ENCODE data around the gene ZNF236.

The ZNF236 gene

GRCh38 chr18:76925501-76925900 lies 103.1 kb downstream of the ZNF236 start:
- Histone ChIP-seq H3K36me3 (ENCODE audit: control insufficient read depth in 4 of 4, insufficient read depth in 4 of 4, low read length in 3 of 4) (peaks cover 10 to 61% (median 44%) of the 10 kb centered on the region in 4 experiments), H3K9me3 (ENCODE audit: control extremely low read depth in 1 of 5, control insufficient read depth in 4 of 5, insufficient read depth in 2 of 5, low read depth in 1 of 5, low read length in 4 of 5) (no peaks in the 10 kb centered on the region), H3K4me1 (ENCODE audit: control extremely low read depth in 1 of 4, control insufficient read depth in 4 of 4, insufficient read depth in 4 of 4, low read length in 3 of 4) (peaks cover 0 to 9% (median 2%) of the 10 kb centered on the region in 4 experiments), H3K4me3 (ENCODE audit: control insufficient read depth in 1 of 7, extremely low read depth in 1 of 7, insufficient read depth in 4 of 7, low read depth in 2 of 7, low read length in 6 of 7) (no peak overlapping the region), H3K27ac (ENCODE audit: insufficient read depth in 1 of 2, low read depth in 1 of 2, low read length in 2 of 2, poor library complexity in 1 of 2, severe bottlenecking in 2 of 2) (no peak overlapping the region), H3K27me3 (replicated peaks in 2 of 5; ENCODE audit: control insufficient read depth in 4 of 5, insufficient read depth in 5 of 5, low read length in 4 of 5) (no peaks in the 10 kb centered on the region)
- DNase-seq = no peak
- ChIA-PET POLR2A (no interaction called here), CTCF (interaction anchor here (1.8 to 6.3 kb wide), 2 partner anchors 8 to 59 kb away, joined by 4 to 30 read pairs; no protein-coding TSS in a partner anchor)
- 97% methylated on average over 8 of the region's 8 CpGs for WGBS (ENCODE audit: insufficient coverage)

- H3K9me3 ChIP-seq (ENCODE audit: control extremely low read depth in 1 of 5, control insufficient read depth in 4 of 5, insufficient read depth in 2 of 5, low read depth in 1 of 5, low read length in 4 of 5) = no peaks in the 10 kb centered on the region
- H3K27ac ChIP-seq (ENCODE audit: insufficient read depth in 1 of 2, low read depth in 1 of 2, low read length in 2 of 2, poor library complexity in 1 of 2, severe bottlenecking in 2 of 2) = no peak overlapping the region
- CTCF ChIA-PET = no interaction called here
- peaks cover 8 to 66% (median 41%) of the 10 kb centered on the region in 4 experiments for H3K36me3 ChIP-seq (ENCODE audit: control insufficient read depth in 4 of 4, insufficient read depth in 4 of 4, low read length in 3 of 4)
- no peaks in the 10 kb centered on the region for H3K27me3 ChIP-seq (replicated peaks in 2 of 5; ENCODE audit: control insufficient read depth in 4 of 5, insufficient read depth in 5 of 5, low read length in 4 of 5)
- no peak for DNase-seq
- 94% methylated on average over 6 of the region's 6 CpGs for WGBS (ENCODE audit: insufficient coverage)
- no peak overlapping the region for H3K4me3 ChIP-seq (ENCODE audit: control insufficient read depth in 1 of 7, extremely low read depth in 1 of 7, insufficient read depth in 4 of 7, low read depth in 2 of 7, low read length in 6 of 7)
- peaks cover 0 to 4% (median 2%) of the 10 kb centered on the region in 4 experiments for H3K4me1 ChIP-seq (ENCODE audit: control extremely low read depth in 1 of 4, control insufficient read depth in 4 of 4, insufficient read depth in 4 of 4, low read length in 3 of 4)
- POLR2A ChIA-PET = no interaction called here
These were observed 104.9 kb downstream of the ZNF236 start for GRCh38 chr18:76927223-76927725.

DNA sequence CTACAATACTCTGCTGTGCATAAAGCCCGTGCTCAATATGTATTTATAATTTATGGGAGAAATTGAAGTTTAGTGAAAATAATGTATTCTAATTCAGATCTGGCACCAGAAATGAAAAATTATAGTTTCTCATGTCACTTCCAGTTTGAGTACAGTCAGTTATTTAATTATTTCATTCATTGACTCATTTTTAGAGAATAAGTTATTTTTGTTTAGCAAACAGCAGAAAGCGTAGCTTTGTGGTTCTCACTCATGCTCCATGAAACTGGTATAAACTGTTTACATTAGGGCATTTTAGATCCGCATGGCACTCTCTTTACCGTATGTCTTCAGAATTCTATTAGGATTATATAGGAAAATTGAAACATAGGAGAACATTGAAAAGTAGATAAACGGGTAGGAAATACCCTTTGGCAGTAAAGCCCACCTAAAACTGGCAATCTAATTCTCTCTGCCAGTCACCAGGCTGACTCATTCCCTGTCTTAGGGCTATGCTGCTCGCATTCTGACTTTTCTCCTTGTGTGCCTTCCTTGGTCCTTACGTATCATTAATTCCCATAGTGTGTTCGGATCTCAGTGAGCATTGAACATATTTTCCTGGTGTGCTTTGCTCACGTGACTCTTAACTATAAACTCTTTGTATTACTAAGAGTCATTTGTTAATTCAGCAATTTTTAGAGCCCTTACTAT lies 106.0 kb downstream of the ZNF236 start:
- CTCF ChIA-PET = no interaction called here
- no peaks in the 10 kb centered on the region for H3K4me1 ChIP-seq (ENCODE audit: control extremely low read depth in 1 of 4, control insufficient read depth in 4 of 4, insufficient read depth in 4 of 4, low read length in 3 of 4)
- peaks cover 10 to 73% (median 47%) of the 10 kb centered on the region in 4 experiments for H3K36me3 ChIP-seq (ENCODE audit: control insufficient read depth in 4 of 4, insufficient read depth in 4 of 4, low read length in 3 of 4)
- H3K4me3 ChIP-seq (ENCODE audit: control insufficient read depth in 1 of 7, extremely low read depth in 1 of 7, insufficient read depth in 4 of 7, low read depth in 2 of 7, low read length in 6 of 7) = no peak overlapping the region
- no peak overlapping the region for H3K27ac ChIP-seq (ENCODE audit: insufficient read depth in 1 of 2, low read depth in 1 of 2, low read length in 2 of 2, poor library complexity in 1 of 2, severe bottlenecking in 2 of 2)
- WGBS (ENCODE audit: insufficient coverage) = 95% methylated on average over 6 of the region's 9 CpGs
- POLR2A ChIA-PET = no interaction called here
- H3K9me3 ChIP-seq (ENCODE audit: control extremely low read depth in 1 of 5, control insufficient read depth in 4 of 5, insufficient read depth in 2 of 5, low read depth in 1 of 5, low read length in 4 of 5) = no peaks in the 10 kb centered on the region
- no peak for DNase-seq
- H3K27me3 ChIP-seq (replicated peaks in 2 of 5; ENCODE audit: control insufficient read depth in 4 of 5, insufficient read depth in 5 of 5, low read length in 4 of 5) = no peaks in the 10 kb centered on the region

DNA sequence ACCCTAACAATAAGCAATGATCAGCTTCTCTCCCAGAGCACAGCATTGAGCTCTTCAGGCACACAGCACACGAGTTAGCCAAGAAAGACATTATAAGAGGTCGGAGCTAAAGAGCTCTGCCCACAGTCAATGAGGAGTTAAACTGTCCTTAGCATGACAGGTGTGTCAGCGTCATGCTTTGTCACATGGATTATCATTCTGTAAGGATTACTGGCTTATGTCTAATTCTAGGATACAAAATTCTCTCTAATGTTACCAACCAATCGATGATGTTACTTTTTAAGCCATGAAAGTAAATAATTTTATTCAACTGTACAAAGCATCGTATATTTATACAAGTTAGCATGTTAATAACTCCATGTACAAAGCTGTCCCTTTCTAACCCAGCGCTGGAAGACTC lies 108.8 kb downstream of the ZNF236 start:
- WGBS (ENCODE audit: insufficient coverage) = 100% methylated on average over 2 of the region's 6 CpGs
- CTCF ChIA-PET = interaction anchor here (1.1 to 1.4 kb wide), 3 partner anchors 9 to 129 kb away, joined by 3 to 7 read pairs (median 4); no protein-coding TSS in a partner anchor
- H3K36me3 ChIP-seq (ENCODE audit: control insufficient read depth in 4 of 4, insufficient read depth in 4 of 4, low read length in 3 of 4) = peaks cover 8 to 52% (median 33%) of the 10 kb centered on the region in 4 experiments

DNA sequence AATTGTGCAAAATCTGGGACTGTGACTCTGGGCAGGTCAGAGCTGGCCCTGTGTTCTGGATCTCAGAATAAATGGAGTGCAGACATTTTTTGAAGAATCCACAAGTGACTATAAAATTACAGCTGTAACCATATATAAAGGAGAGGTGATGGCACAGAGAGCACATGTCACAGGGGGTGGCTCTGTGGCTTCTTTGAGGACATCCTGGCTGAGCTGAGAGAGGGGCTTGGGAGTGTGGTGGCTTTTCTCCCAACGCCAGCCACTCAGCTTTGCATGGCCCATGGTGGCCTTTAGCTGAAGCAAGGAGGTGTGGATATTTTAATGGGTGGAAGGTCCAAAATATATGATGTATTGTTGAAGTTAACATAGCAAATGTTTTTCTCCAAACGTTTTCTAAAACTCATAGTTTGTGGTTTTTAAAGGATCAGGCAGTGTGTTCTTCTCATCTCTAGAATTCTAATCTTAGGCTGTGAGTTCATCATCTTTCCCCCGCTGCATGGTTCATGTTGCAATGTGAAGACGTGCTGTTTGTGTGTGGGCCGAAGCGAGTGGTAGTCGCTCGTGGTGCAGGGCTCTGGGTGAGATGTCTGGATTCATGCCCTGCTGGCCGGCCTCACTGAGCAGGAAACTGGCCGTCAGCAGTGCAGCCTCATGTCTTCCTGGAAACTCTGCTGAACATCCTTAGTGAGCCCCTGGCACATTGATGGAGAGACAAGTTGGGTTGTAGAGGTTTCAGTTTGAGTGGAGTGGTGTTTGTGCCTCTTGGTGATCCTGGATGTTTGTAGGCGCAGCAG lies 109.9 kb downstream of the ZNF236 start:
- Histone ChIP-seq H3K9me3 (ENCODE audit: control extremely low read depth in 1 of 5, control insufficient read depth in 4 of 5, insufficient read depth in 2 of 5, low read depth in 1 of 5, low read length in 4 of 5) (no peaks in the 10 kb centered on the region), H3K4me1 (ENCODE audit: control extremely low read depth in 1 of 4, control insufficient read depth in 4 of 4, insufficient read depth in 4 of 4, low read length in 3 of 4) (no peaks in the 10 kb centered on the region), H3K27me3 (replicated peaks in 2 of 5; ENCODE audit: control insufficient read depth in 4 of 5, insufficient read depth in 5 of 5, low read length in 4 of 5) (no peaks in the 10 kb centered on the region), H3K27ac (ENCODE audit: insufficient read depth in 1 of 2, low read depth in 1 of 2, low read length in 2 of 2, poor library complexity in 1 of 2, severe bottlenecking in 2 of 2) (no peak overlapping the region), H3K36me3 (ENCODE audit: control insufficient read depth in 4 of 4, insufficient read depth in 4 of 4, low read length in 3 of 4) (peaks cover 8 to 55% (median 35%) of the 10 kb centered on the region in 4 experiments), H3K4me3 (ENCODE audit: control insufficient read depth in 1 of 7, extremely low read depth in 1 of 7, insufficient read depth in 4 of 7, low read depth in 2 of 7, low read length in 6 of 7) (no peak overlapping the region)
- POLR2A ChIA-PET = no interaction called here
- CTCF ChIA-PET = interaction anchor here (1.1 to 1.7 kb wide), 5 partner anchors 7 to 130 kb away, joined by 3 to 4 read pairs (median 4); no protein-coding TSS in a partner anchor
- no peak for DNase-seq
- 86% methylated on average over 8 of the region's 11 CpGs for WGBS (ENCODE audit: insufficient coverage)

More for the DNA sequence above, 108.8 kb downstream of the ZNF236 start:
- POLR2A ChIA-PET = no interaction called here
- no peaks in the 10 kb centered on the region for H3K4me1 ChIP-seq (ENCODE audit: control extremely low read depth in 1 of 4, control insufficient read depth in 4 of 4, insufficient read depth in 4 of 4, low read length in 3 of 4)
- no peaks in the 10 kb centered on the region for H3K9me3 ChIP-seq (ENCODE audit: control extremely low read depth in 1 of 5, control insufficient read depth in 4 of 5, insufficient read depth in 2 of 5, low read depth in 1 of 5, low read length in 4 of 5)
- no peaks in the 10 kb centered on the region for H3K27me3 ChIP-seq (replicated peaks in 2 of 5; ENCODE audit: control insufficient read depth in 4 of 5, insufficient read depth in 5 of 5, low read length in 4 of 5)
- H3K27ac ChIP-seq (ENCODE audit: insufficient read depth in 1 of 2, low read depth in 1 of 2, low read length in 2 of 2, poor library complexity in 1 of 2, severe bottlenecking in 2 of 2) = no peak overlapping the region
- no peak for DNase-seq
- no peak overlapping the region for H3K4me3 ChIP-seq (ENCODE audit: control insufficient read depth in 1 of 7, extremely low read depth in 1 of 7, insufficient read depth in 4 of 7, low read depth in 2 of 7, low read length in 6 of 7)

DNA sequence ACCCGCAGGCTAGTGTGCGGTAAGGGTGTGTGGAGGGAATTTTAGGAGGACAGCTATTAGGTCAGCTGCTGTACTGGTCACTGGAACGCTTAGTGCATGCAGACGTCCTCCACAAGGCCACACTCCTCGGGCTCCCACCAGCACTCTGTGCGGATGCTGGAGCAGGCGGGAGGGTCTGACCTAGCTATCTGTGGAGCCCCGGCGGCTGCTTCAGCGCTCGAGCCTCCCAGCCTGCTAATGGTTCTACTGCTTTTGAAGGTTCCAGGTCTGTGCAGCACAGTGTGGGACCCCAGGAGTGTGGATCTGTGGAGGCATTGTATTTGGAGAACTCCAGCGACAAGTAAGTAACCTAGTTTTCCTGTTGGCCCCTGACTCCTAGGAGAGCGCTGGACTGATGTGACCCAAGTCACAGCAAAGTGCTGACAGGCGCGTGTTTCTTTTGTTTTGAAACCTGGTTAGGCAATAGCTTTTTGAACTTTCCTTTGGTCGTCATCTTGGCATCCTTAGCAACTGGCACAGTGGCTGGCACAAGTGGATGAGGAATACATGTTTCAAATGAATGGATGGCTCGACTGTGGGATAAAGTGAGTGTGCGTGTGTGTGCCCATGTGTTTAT lies 113.5 kb downstream of the ZNF236 start:
- no peaks in the 10 kb centered on the region for H3K27me3 ChIP-seq (replicated peaks in 2 of 5; ENCODE audit: control insufficient read depth in 4 of 5, insufficient read depth in 5 of 5, low read length in 4 of 5)
- ChIA-PET CTCF (no interaction called here), POLR2A (no interaction called here)
- peaks cover 10 to 58% (median 37%) of the 10 kb centered on the region in 4 experiments for H3K36me3 ChIP-seq (ENCODE audit: control insufficient read depth in 4 of 4, insufficient read depth in 4 of 4, low read length in 3 of 4)
- H3K9me3 ChIP-seq (ENCODE audit: control extremely low read depth in 1 of 5, control insufficient read depth in 4 of 5, insufficient read depth in 2 of 5, low read depth in 1 of 5, low read length in 4 of 5) = no peaks in the 10 kb centered on the region
- no peaks in the 10 kb centered on the region for H3K4me1 ChIP-seq (ENCODE audit: control extremely low read depth in 1 of 4, control insufficient read depth in 4 of 4, insufficient read depth in 4 of 4, low read length in 3 of 4)
- 98% methylated on average over 17 of the region's 18 CpGs for WGBS (ENCODE audit: insufficient coverage)
- no peak for DNase-seq
- H3K27ac ChIP-seq (ENCODE audit: insufficient read depth in 1 of 2, low read depth in 1 of 2, low read length in 2 of 2, poor library complexity in 1 of 2, severe bottlenecking in 2 of 2) = no peak overlapping the region
- H3K4me3 ChIP-seq (ENCODE audit: control insufficient read depth in 1 of 7, extremely low read depth in 1 of 7, insufficient read depth in 4 of 7, low read depth in 2 of 7, low read length in 6 of 7) = no peak overlapping the region
